OCI-LY1 (cell line): Measurements from ENCODE around the gene BACH2.
"Not testable (repeated sequence)": the region's sequence is repeated elsewhere in the genome, so short reads cannot be mapped to it uniquely, and the experiment has no call there.

Experiments
- H2AFZ ChIP-seq: fragments of 200-600 bp; sonication (generic), shearing (Covaris generic); 2 replicates; pipeline ENCODE4 v1.6.0; 2014; ENCODE audit warnings: antibody characterized with exemption, mild to moderate bottlenecking, low read length
- H3F3A ChIP-seq: fragments of 200-600 bp; sonication (generic), shearing (Covaris generic); 2 replicates; pipeline ENCODE4 v1.6.0; 2014; ENCODE audit warnings: mild to moderate bottlenecking, antibody characterized with exemption, low read length, moderate library complexity; ENCODE audit not compliant: insufficient read depth
- H3K27ac ChIP-seq: fragments of 200-600 bp; sonication (generic); 2 replicates; pipeline ENCODE4 v1.5.1; 2014; ENCODE audit warnings: low read length, mixed run types, mild to moderate bottlenecking, low read depth; ENCODE audit not compliant: poor library complexity, severe bottlenecking
- H3K27me3 ChIP-seq: fragments of 200-600 bp; sonication (generic); 2 replicates; pipeline ENCODE4 v1.6.0; 2014; ENCODE audit warnings: antibody characterized with exemption, mild to moderate bottlenecking, low read length, moderate library complexity; ENCODE audit not compliant: insufficient read depth
- H3K36me3 ChIP-seq: fragments of 200-600 bp; sonication (generic); 2 replicates; pipeline ENCODE4 v1.6.1; 2014; ENCODE audit warnings: mild to moderate bottlenecking, antibody characterized with exemption, low read length, moderate library complexity, mixed read lengths; ENCODE audit not compliant: insufficient read depth
- H3K4me1 ChIP-seq: fragments of 200-600 bp; sonication (generic); 2 replicates; pipeline ENCODE4 v1.5.1; 2014; ENCODE audit warnings: mild to moderate bottlenecking, low read length, moderate library complexity; ENCODE audit not compliant: insufficient read depth, severe bottlenecking
- H3K4me2 ChIP-seq: fragments of 200-600 bp; sonication (generic), shearing (Covaris generic); 2 replicates; pipeline ENCODE4 v1.6.1; 2014; ENCODE audit warnings: low read length
- H3K4me3 ChIP-seq: fragments of 200-600 bp; sonication (generic); 2 replicates; pipeline ENCODE4 v1.5.1; 2014; ENCODE audit warnings: low read length, low read depth, mild to moderate bottlenecking, mixed read lengths; ENCODE audit not compliant: poor library complexity, severe bottlenecking
- H3K79me2 ChIP-seq: fragments of 200-600 bp; shearing (Covaris generic); 2 replicates; pipeline ENCODE4 v1.6.1; 2016; ENCODE audit warnings: mixed run types, low read length, mixed read lengths; ENCODE audit not compliant: insufficient read depth
- H3K9ac ChIP-seq: fragments of 200-600 bp; sonication (generic), shearing (Covaris generic); 2 replicates; pipeline ENCODE4 v1.6.1; 2014; ENCODE audit warnings: mild to moderate bottlenecking, low read length, mixed read lengths
- H3K9me2 ChIP-seq: fragments of 200-600 bp; sonication (generic), shearing (Covaris generic); 2 replicates; pipeline ENCODE4 v1.6.1; 2014; ENCODE audit warnings: low read depth, mild to moderate bottlenecking, low read length, mixed read lengths
- H3K9me3 ChIP-seq: fragments of 200-600 bp; shearing (Covaris generic); 2 replicates; pipeline ENCODE4 v1.6.1; 2014; ENCODE audit warnings: low read length, mixed read lengths
- H4K20me1 ChIP-seq: fragments of 200-600 bp; sonication (generic), shearing (Covaris generic); 2 replicates; pipeline ENCODE4 v1.6.0; 2016; ENCODE audit warnings: mild to moderate bottlenecking, low read length; ENCODE audit not compliant: insufficient read depth
- CTCF ChIP-seq: fragments of 200-600 bp; sonication (generic), shearing (Covaris generic); IDR thresholded peaks from 2 replicates; pipeline ENCODE4 v1.5.1; 2017; ENCODE audit warnings: mild to moderate bottlenecking, antibody characterized with exemption, low read length, moderate library complexity, mixed read lengths
- EZH2 ChIP-seq: fragments of 200-600 bp; sonication (generic), shearing (Covaris generic); IDR thresholded peaks from 2 replicates; pipeline ENCODE4 v1.8.0; 2017; ENCODE audit warnings: borderline replicate concordance, mixed run types, mild to moderate bottlenecking, antibody characterized with exemption, low read length, moderate library complexity, mixed read lengths

Gene BACH2

GRCh38 chr6:90336388-90336947 lies 39.8 kb upstream of the BACH2 start:
- H3K4me2 ChIP-seq: no peak overlapping the region
- H3K4me3 ChIP-seq: no peak overlapping the region
- TF ChIP-seq CTCF (no peak), EZH2 (no peak)
- H3K79me2 ChIP-seq: no peaks in the 10 kb centered on the region
- no peaks in the 10 kb centered on the region for H3K27me3 ChIP-seq
- H3K9me2 ChIP-seq: no peaks in the 10 kb centered on the region
- H3K9me3 ChIP-seq: peaks cover 4% of the 10 kb centered on the region; the same call in 1 of the 2 replicates
- no peak overlapping the region for H2AFZ ChIP-seq
- H3K36me3 ChIP-seq: peaks cover 5% of the 10 kb centered on the region; the same call in 1 of the 2 replicates
- no peak overlapping the region for H3K9ac ChIP-seq
- H3K4me1 ChIP-seq: no peaks in the 10 kb centered on the region
- no peaks in the 10 kb centered on the region for H3F3A ChIP-seq
- H3K27ac ChIP-seq: no peak overlapping the region
- H4K20me1 ChIP-seq: no peaks in the 10 kb centered on the region

- Histone ChIP-seq H3K9me2 (no peaks in the 10 kb centered on the region), H3K27me3 (no peaks in the 10 kb centered on the region), H3K4me2 (no peak overlapping the region), H3K9ac (no peak overlapping the region), H3K4me3 (no peak overlapping the region), H3K79me2 (no peaks in the 10 kb centered on the region), H3K36me3 (0 out of 2 replicates have a peak, but pooled peaks cover 5% of the 10 kb centered on the region), H3F3A (no peaks in the 10 kb centered on the region), H3K4me1 (peaks cover 14% of the 10 kb centered on the region), H3K9me3 (0 out of 2 replicates have a peak, but pooled peaks cover 2% of the 10 kb centered on the region), H3K27ac (no peak overlapping the region), H4K20me1 (no peaks in the 10 kb centered on the region), H2AFZ (no peak overlapping the region)
- TF ChIP-seq EZH2 (no peak), CTCF (no peak)
Measured at GRCh38 chr6:90333928-90334327, 37.3 kb upstream of the BACH2 start.

GRCh38 chr6:90332978-90333543 lies 36.4 kb upstream of the BACH2 start:
- not testable (repeated sequence) for H3K9me2 ChIP-seq, H2AFZ ChIP-seq

More at GRCh38 chr6:90332978-90333543, 36.4 kb upstream of the BACH2 start:
- H3K4me2 ChIP-seq, H3K27ac ChIP-seq, H3K79me2 ChIP-seq, H3K9me3 ChIP-seq, H3K9ac ChIP-seq, H4K20me1 ChIP-seq, H3F3A ChIP-seq, H3K36me3 ChIP-seq, H3K4me3 ChIP-seq, H3K27me3 ChIP-seq: not testable (repeated sequence)
- peaks cover 15% of the 10 kb centered on the region for H3K4me1 ChIP-seq
